ENCODE data around the gene RAD9A. TPM values are rescaled to one million over a fixed set of nuclear protein-coding genes. Genes with fewer than 3 reads are reported as not detected.

The RAD9A gene
- total RNA-seq, 1 experiment from 2014 or later: 6.2 TPM

DNA sequence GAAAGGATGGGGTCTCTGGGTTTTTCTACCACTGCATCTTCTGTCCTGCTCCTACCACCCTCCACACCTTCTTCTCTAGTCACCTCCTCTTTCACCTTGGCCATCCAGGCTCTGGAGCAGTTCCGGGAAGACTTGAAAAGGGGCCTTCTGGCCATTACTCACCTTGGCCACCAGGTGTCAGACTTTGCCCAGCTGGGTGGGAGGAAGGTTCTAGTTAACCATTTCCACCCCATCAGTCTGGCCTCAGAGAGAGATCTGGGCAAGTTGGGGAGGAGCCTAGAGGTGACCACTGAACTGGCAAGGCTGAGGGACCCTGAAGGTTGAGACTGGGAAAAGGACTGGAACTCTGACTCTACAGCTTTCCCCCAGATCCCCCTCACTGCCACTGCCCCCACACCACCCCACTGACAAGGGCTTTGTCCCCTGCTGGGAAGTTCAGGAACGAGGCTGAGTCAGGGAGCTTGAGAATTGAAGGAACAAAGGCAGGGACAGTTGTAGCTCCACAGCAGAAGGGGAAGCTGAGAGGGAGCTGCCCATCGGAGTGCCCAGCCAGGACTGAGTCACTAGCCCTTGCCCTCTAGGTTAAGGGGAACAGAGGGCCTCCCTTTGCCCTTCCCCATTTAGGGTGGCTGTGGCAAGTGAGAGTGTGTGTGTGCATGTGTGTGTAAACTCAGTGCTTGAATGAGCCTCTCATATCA lies 34.8 kb upstream of the RAD9A start:
- peak; percentile 77 for DNase-seq (ENCODE audit: low spot score)

DNA sequence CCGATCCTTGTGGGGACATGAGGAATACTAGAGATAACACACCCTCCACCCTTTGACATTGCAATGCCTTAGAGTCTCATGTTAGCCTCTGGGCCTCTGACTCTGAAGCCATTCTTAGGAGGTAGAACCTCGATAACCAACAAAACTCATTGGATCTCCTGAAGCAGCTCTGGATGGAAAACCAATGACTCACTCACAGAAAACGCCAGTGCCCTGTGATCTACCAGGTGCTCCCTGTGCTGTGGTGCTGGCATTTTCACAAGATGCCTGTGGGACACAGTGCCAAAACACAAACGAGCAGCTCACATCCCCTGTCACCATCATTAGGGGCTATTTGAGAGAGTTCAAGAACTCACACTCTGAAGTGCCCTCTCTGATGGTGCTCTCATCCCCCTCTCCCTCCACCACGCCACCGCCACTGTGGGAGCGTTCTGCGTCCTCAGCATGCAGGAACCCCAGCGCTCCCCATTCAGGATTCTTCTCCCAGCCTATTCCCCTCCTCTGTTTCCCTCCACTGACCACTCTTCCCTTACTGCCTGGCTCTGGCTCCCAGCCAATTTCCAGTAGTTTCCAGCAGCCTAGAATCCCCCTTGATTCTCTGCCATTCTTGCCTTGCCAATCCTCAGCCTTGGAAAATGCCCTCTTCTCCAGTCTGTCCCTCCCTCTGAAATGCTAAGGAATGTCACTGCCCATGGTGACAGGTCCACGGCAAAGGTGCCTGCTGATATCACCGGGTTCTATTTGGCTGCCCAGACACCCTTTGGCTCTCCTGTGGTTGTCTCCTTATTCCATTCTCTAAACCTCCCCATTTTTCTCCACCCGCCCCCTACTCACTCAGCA lies 33.7 kb upstream of the RAD9A start:
- peak; percentile 86 for DNase-seq (ENCODE audit: low spot score)

DNA sequence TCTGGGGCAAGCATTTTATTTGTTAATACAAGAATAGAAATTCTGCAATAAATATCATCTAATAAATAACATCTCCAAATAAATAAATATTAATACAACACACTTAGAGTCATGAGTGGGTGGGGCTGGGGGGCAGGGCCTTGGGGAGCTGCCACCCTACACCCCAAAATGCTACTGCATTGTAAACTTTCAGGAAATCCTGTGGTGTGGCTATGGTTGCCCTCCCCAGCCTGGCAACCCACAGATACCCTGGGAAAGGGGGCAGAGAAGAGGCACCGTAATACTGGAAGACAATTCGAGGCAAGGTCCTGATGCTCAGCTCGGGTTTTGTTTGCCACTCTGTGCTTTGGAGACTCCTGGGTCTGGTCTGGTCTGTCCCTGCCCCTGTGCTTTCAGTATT lies 27.6 kb upstream of the RAD9A start:
- no peak for DNase-seq (ENCODE audit: low spot score)

- no peak for DNase-seq (ENCODE audit: low spot score)
Measured at GRCh38 chr11:67364783-67365722, 26.7 kb upstream of the RAD9A start.

DNA sequence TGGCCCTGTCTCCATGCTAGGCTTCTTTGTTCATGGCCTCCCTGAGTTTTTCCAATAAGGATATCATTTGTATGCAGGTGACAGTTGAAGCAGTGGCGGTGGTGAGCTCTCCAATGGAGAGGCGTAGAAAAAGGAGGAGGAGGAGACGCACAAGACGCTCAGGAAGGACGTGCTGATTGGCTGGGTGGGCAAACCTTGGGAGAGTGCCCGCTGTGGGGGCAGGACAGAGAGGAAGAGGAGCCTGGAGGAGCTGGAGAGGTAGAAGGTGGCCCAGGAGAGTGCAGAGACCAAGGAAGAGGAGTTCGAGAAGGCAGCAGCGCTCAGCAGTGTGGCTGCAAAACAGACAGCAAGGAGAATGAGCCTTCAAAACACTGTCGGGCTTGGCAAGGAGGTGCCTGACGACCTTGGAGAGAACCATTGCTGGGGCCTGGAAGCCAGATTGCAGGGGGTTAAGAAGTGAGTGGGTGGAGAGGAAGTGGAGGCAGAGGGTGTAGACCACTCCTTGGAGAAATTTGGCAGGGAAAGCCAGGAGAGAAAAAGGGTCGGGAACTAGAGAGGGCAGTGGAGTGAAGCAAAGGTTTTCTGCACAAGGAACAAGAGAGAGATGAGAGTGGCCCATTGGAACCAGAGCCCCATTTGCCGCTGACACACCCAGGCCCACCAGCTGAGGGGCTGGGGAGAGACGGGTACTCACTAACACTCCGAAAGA lies 25.9 kb upstream of the RAD9A start:
- DNase-seq (ENCODE audit: low spot score): no peak

GRCh38 chr11:67366546-67366945 lies 25.2 kb upstream of the RAD9A start:
- no peak for DNase-seq (ENCODE audit: low spot score)

GRCh38 chr11:67366961-67367760 lies 24.6 kb upstream of the RAD9A start:
- no peak for DNase-seq (ENCODE audit: low spot score)

GRCh38 chr11:67367761-67368227 lies 24.0 kb upstream of the RAD9A start:
- DNase-seq (ENCODE audit: low spot score): no peak

GRCh38 chr11:67368621-67369020 lies 23.2 kb upstream of the RAD9A start:
- no peak for DNase-seq (ENCODE audit: low spot score)

- no peak for DNase-seq (ENCODE audit: low spot score)
Measured at GRCh38 chr11:67369275-67369674, 22.5 kb upstream of the RAD9A start.

- DNase-seq (ENCODE audit: low spot score): no peak
Measured at GRCh38 chr11:67369801-67370284, 21.9 kb upstream of the RAD9A start.

GRCh38 chr11:67370351-67371076 lies 21.3 kb upstream of the RAD9A start:
- no peak for DNase-seq (ENCODE audit: low spot score)

GRCh38 chr11:67371189-67371910 lies 20.4 kb upstream of the RAD9A start:
- DNase-seq (ENCODE audit: low spot score): no peak

DNA sequence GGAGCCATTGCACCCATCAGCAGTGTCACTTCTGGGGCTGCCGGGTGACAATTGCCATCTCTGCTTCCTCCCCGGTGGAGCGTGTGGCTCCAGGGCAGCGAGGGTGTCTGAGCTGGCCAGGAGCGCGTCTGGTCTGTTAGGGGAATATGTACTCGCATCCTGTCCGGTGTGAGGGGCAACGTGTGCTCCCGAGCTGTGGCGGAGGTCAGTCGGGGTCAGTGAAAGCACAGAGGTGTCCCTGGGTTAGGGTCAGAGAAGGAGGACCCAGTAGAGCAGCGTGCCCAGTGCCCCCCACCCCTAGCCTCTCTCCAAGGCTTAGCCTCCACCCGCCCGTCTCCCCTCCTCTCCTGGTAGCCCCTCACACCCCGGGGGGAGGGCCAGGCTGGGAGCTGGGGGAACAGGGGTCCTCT lies 19.9 kb upstream of the RAD9A start:
- DNase-seq (ENCODE audit: low spot score): no peak

GRCh38 chr11:67372321-67372992 lies 19.3 kb upstream of the RAD9A start:
- DNase-seq (ENCODE audit: low spot score): no peak

DNA sequence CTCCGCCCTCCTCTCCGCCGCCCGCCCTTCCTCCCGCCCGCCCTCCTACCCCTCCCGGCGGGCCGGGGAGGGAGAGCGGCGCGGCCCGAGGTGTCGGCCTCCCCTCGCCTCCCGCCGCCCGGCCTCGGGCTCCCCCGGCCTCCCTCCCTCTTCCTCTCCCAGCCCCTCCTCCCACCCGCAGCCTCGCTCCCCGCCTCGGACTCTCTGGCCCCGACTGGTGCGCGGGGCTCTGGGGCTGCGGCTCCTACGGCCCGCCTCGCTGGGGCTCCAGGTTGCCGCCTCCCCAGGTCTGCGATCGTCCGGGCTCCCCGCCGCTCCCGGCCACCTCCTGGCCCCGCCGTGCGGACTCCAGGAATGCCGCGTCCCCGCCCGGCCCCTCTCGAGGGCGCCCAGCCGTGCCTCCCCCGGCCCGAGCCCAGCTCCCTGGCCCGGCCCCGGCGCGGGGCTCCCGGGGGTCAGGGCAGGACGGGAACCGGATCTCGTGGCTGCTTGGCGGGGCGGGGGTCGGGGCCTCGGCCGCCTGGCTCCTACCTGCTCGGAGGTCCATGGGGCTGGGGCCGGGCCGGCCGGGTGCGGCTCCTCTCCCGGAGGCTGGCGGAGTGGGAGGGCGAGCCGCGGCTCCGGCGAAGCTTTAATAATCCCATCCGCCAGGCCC lies 18.7 kb upstream of the RAD9A start, which contains the start of gene CLCF1:
Gene CLCF1 (minus strand): TSS at position 606 of the 655 bp plus-strand sequence. CDS start 59 bp downstream, at position 547.
- DNase-seq (ENCODE audit: low spot score): no peak

Data from A172 (cell line).